ENCODE measurements around the gene PPP2R2D.

DNA sequence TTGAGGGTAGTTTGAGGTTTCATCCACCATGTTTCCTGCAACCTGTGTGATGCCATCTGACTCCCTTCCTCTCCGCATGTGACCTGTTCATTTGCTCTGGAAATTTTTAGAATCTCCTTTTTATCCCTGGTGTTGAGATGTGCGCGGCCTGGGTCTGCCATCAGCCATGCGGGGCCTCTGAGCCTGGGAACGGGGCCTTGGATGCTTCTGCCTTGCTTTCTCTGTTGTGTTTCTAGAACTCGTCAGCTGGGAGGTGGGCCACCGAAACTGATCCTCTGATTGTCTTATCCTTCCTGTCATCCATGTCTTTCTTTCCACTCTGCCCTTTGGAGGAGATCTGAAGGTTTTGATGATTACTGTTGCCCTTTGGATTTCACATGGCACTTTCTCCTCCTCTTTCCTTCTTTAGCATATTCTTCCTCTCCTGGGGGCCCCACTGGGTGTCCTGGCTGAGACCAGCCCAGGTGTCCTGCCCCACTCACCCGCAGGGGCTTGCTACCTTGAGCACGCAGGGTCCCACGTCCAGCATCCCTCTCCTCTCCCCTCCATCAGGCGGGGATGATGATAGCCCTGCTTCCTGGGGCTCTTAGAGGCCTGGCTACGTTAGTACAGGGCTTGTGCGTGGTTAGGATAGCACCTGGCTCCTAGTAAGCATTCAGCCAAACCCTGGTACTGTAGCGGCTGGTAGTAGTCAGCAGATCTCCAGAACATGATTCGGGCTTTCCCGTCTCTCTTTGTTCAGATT, 29.9 kb downstream of the PPP2R2D start:
- TF ChIP-seq, protein P1, sequence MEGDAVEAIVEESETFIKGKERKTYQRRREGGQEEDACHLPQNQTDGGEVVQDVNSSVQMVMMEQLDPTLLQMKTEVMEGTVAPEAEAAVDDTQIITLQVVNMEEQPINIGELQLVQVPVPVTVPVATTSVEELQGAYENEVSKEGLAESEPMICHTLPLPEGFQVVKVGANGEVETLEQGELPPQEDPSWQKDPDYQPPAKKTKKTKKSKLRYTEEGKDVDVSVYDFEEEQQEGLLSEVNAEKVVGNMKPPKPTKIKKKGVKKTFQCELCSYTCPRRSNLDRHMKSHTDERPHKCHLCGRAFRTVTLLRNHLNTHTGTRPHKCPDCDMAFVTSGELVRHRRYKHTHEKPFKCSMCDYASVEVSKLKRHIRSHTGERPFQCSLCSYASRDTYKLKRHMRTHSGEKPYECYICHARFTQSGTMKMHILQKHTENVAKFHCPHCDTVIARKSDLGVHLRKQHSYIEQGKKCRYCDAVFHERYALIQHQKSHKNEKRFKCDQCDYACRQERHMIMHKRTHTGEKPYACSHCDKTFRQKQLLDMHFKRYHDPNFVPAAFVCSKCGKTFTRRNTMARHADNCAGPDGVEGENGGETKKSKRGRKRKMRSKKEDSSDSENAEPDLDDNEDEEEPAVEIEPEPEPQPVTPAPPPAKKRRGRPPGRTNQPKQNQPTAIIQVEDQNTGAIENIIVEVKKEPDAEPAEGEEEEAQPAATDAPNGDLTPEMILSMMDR (IDR thresholded peaks at IDR 0.05): no peak
- TF ChIP-seq POLR2A (IDR thresholded peaks at IDR 0.05): no peak

All from right lobe of liver (tissue), 4 donors.